Activated CD8-positive, alpha-beta memory T cell treated with anti-CD3 and anti-CD28 coated beads for 36 hours (primary cell): ENCODE results near the gene TMEM11. TPM values are rescaled to one million over a fixed set of nuclear protein-coding genes. Genes with fewer than 3 reads are reported as not detected.
"Not testable (repeated sequence)": the region's sequence is repeated elsewhere in the genome, so short reads cannot be mapped to it uniquely, and the experiment has no call there.

Experiments used
- CTCF ChIA-PET: fragments of 350-600 bp; sonication (Branson Sonifier 250); formaldehyde crosslinking; loops from one replicate; lab custom pipeline; 2021; ENCODE audit warnings: antibody characterized with exemption; lab: Charles Lee
- POLR2A ChIA-PET: fragments of 350-600 bp; sonication (Branson Sonifier 250); formaldehyde crosslinking; loops from one replicate; lab custom pipeline; 2021; ENCODE audit warnings: antibody characterized with exemption; lab: Charles Lee
- total RNA-seq, 2 experiments: library from RNA; stranded (reverse); gene quantifications; one replicate each; pipeline ENCODE4 v1.2.3, GENCODE V29; 2021

The TMEM11 gene
- total RNA-seq, 2 experiments from 2014 or later: 28.2 to 28.6 TPM

DNA sequence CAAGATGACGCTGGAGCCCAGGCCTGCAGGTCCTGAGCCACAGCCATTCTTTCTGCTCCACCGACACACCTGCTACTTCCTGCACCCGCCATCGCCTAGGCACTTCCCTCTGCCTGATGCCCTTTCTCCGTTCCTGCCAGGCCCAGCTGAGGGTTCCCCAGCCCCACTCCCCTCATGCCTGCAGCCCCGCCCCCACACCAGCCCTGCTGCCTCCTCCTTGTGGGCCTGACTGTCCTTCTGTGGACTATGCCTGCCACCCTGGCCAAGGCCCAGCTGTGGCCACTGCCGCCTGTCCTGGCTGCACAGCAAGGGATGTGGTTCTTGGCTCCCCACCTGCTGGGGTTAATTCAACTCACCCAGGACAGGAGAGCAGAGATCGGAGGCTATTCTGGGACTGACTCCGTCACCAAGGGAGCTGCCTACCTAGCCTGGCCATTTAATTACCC is 31.7 kb upstream of the TMEM11 start:
- POLR2A ChIA-PET: no interaction called here
- CTCF ChIA-PET: interaction anchor here (0.6 kb wide), 1 partner anchor 9 kb away, joined by 3 read pairs; no protein-coding TSS in a partner anchor

- POLR2A ChIA-PET: interaction anchor here (0.5 kb wide), 1 partner anchor 306 kb away, joined by 3 read pairs; no protein-coding TSS in a partner anchor
- CTCF ChIA-PET: no interaction called here
These were observed 29.7 kb upstream of the TMEM11 start for GRCh38 chr17:21243516-21244303.

GRCh38 chr17:21242780-21243515 is 29.0 kb upstream of the TMEM11 start:
- POLR2A ChIA-PET: no interaction called here
- CTCF ChIA-PET: no interaction called here

- CTCF ChIA-PET: no interaction called here
- POLR2A ChIA-PET: no interaction called here
These were observed 28.2 kb upstream of the TMEM11 start for GRCh38 chr17:21242026-21242697.

GRCh38 chr17:21241564-21241963 is 27.6 kb upstream of the TMEM11 start:
- ChIA-PET POLR2A (no interaction called here), CTCF (no interaction called here)

GRCh38 chr17:21240369-21241055 is 26.6 kb upstream of the TMEM11 start:
- ChIA-PET POLR2A (no interaction called here), CTCF (no interaction called here)

- CTCF ChIA-PET: no interaction called here
- POLR2A ChIA-PET: no interaction called here
These were observed 25.9 kb upstream of the TMEM11 start for GRCh38 chr17:21239680-21240368.

DNA sequence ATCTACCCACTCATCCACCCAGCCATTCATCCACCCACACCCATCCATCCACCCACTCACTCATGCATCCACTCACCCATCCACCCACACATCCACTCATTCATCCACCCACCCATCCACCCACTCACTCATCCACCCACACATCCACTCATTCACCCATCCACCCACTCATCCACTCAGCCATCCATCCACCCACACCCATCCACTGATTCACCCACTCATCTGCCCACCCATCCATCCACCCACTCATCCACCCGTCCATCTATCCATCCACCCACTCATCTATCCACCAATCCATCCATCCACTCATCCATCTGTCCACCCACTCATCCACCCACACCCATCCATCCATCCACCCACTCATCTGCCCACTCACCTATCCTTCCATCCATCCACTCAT is 22.0 kb upstream of the TMEM11 start:
- CTCF ChIA-PET: no interaction called here
- POLR2A ChIA-PET: no interaction called here

GRCh38 chr17:21233581-21234347 is 19.8 kb upstream of the TMEM11 start:
- ChIA-PET POLR2A (no interaction called here), CTCF (no interaction called here)

DNA sequence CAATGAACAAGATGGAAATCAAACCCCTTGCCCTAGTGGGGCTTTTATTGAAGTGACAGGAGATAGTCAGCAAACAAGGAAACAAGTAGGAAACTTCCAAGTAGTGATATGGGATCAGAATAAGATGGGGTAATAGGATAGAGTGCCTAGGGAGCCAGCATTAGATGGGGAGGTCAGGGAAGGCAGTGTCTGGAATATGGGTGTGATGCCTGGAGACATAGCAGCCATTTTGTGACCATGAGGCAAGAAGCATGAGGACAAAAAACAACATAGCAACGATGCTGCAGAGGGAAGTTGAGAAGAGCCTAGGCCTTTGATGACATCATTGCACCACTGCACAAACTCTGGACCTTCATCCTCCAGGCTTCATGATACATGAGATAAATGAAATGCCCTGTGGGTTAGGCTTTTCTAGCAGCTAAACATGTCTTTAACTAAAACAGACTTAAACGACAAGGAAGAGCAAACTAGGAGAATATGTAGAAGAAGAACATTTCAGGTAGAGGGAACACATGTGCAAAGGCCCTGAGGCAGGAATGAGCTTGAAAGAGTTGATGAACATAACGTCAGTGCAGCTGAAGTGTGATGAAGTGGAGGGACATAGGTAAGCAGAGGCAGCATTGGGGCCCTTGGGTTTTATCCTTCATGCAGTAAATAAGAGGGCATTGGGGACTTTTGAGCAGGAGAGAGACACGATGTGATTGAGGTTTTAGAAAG is 18.2 kb upstream of the TMEM11 start:
- CTCF ChIA-PET: interaction anchor here (0.7 kb wide), 1 partner anchor 756 kb away, joined by 3 read pairs; no protein-coding TSS in a partner anchor
- POLR2A ChIA-PET: interaction anchor here (0.7 kb wide), 1 partner anchor 12 kb away, joined by 7 read pairs; no protein-coding TSS in a partner anchor

DNA sequence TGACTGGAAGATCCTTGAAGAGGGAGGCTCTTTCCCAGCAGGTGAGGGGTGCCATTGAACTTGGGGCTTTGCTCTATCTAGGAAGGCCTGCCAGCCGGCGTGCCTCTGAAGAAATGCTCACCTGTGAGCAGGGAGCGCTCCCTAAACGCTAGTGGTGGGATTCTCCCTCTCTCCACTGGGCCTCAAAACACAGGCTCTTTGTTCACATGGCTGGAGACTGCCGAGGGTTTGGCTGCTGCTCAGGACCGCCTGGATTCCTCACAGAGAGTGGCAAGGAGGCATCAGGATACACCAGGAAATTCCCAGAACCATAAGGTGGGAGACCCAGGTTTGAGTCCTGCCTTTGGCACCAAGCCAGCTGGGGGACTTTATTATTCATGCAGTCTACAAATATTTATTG is 17.6 kb upstream of the TMEM11 start:
- POLR2A ChIA-PET: no interaction called here
- CTCF ChIA-PET: no interaction called here

- ChIA-PET POLR2A (interaction anchor here (0.6 kb wide), 1 partner anchor 48 kb away, joined by 4 read pairs; no protein-coding TSS in a partner anchor), CTCF (no interaction called here)
These were observed 14.9 kb upstream of the TMEM11 start for GRCh38 chr17:21228845-21229244.

DNA sequence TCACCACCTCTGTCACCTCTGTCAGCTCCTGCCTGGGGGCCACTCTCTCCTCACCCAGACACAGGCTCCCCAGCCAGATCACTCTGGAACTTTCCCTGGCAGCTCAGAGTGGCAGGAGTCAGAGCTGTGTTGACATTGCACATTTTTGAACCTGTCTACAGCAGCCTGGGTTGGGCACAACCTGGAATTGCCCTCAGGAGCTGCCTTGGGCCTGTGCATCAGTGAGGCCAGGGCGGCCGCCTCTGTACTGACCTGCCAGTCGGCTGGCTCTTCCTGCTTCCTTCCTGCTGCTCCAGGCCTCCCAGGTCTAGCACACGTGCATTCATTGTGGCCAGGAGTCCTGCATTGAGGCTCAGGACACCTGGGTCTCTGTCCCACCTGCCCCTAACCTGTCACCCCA is 14.2 kb upstream of the TMEM11 start:
- ChIA-PET POLR2A (no interaction called here), CTCF (no interaction called here)

GRCh38 chr17:21227277-21227676 is 13.3 kb upstream of the TMEM11 start:
- CTCF ChIA-PET, POLR2A ChIA-PET: not testable (repeated sequence)

DNA sequence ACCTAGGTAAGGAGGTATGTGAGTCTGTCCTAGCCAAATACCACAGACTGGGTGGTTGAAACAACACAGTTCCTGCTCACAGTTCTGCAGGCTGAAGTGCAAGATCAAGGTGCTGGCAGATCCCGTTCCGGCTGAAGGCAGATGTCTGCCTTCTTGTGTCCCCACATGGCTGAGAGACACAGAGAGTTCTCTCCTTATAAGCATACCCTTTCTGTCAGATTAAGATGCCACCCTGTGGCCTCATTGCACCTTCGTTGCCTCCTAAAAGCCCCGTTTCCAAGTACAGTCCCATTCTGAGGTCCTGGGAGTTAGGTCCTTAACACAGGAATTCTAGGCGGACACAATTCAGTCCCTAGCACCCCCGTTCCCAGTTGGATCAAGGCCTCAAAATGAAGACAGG is 9.1 kb upstream of the TMEM11 start:
- CTCF ChIA-PET: interaction anchor here (0.6 kb wide), 1 partner anchor 34 kb away, joined by 3 read pairs; no protein-coding TSS in a partner anchor

GRCh38 chr17:21218831-21219380 is 4.9 kb upstream of the TMEM11 start:
- ChIA-PET POLR2A (no interaction called here), CTCF (no interaction called here)

More for the DNA sequence above, 9.1 kb upstream of the TMEM11 start:
- POLR2A ChIA-PET: no interaction called here

GRCh38 chr17:21218101-21218500 is 4.1 kb upstream of the TMEM11 start:
- ChIA-PET CTCF (interaction anchor here (1.9 kb wide), 1 partner anchor 62 kb away, joined by 6 read pairs; no protein-coding TSS in a partner anchor), POLR2A (no interaction called here)
